Right hindlimb (tissue), 1 donor: ENCODE data around the gene WDR83.
A peak's percentile ranks its signal among the peaks of the same experiment; 100 is the strongest.
"Not testable (repeated sequence)": the region's sequence is repeated elsewhere in the genome, so short reads cannot be mapped to it uniquely, and the experiment has no call there.

Experiments used
- DNase-seq: peaks from one replicate; pipeline ENCODE4 v3.0.0-alpha.2; 2018

Gene WDR83

GRCh38 chr19:12656899-12657571, 9.6 kb upstream of the WDR83 start:
- DNase-seq = no peak

GRCh38 chr19:12657966-12658365, 8.6 kb upstream of the WDR83 start:
- DNase-seq = no peak

GRCh38 chr19:12660980-12661379, 5.6 kb upstream of the WDR83 start:
- DNase-seq = no peak

GRCh38 chr19:12664406-12665280, 2.0 kb upstream of the WDR83 start:
- no peak for DNase-seq

- DNase-seq = no peak
These were observed 1.4 kb upstream of the WDR83 start for GRCh38 chr19:12665281-12665573.

GRCh38 chr19:12665671-12666264, 839 bp upstream of the WDR83 start:
- no peak for DNase-seq

GRCh38 chr19:12667731-12668302, 1.2 kb downstream of the WDR83 start:
- DNase-seq = no peak

GRCh38 chr19:12668346-12668745, 1.7 kb downstream of the WDR83 start:
- DNase-seq = no peak

- peak; percentile 76 for DNase-seq
These were observed 2.3 kb downstream of the WDR83 start for GRCh38 chr19:12668932-12669269.

- DNase-seq = peak; percentile 86
These were observed 2.9 kb downstream of the WDR83 start for GRCh38 chr19:12669270-12670158.

- DNase-seq = no peak
These were observed 3.7 kb downstream of the WDR83 start for GRCh38 chr19:12670159-12670928.

GRCh38 chr19:12672744-12673143, 6.1 kb downstream of the WDR83 start:
- no peak for DNase-seq

- no peak for DNase-seq
These were observed 8.8 kb downstream of the WDR83 start for GRCh38 chr19:12675399-12675798.

GRCh38 chr19:12675940-12676339, 9.3 kb downstream of the WDR83 start:
- DNase-seq = no peak

GRCh38 chr19:12676384-12676792, 9.8 kb downstream of the WDR83 start:
- peak; percentile 82 for DNase-seq

- no peak for DNase-seq
These were observed 10.3 kb downstream of the WDR83 start for GRCh38 chr19:12676928-12677327.

GRCh38 chr19:12678039-12678438, 11.4 kb downstream of the WDR83 start:
- not testable (repeated sequence) for DNase-seq

- no peak for DNase-seq
These were observed 13.4 kb downstream of the WDR83 start for GRCh38 chr19:12680034-12680433.

- DNase-seq = peak; percentile 95
These were observed 14.7 kb downstream of the WDR83 start, which contains the start of gene DHPS for GRCh38 chr19:12681074-12681987. Gene DHPS (minus strand): TSS chr19:12681880. CDS start chr19:12681766, 114 bp downstream.

- no peak for DNase-seq
These were observed 19.2 kb downstream of the WDR83 start for GRCh38 chr19:12685831-12686230.
